HG03571 (cell line): Measurements from ENCODE around the gene KATNB1.
"Not testable (repeated sequence)": the region's sequence is repeated elsewhere in the genome, so short reads cannot be mapped to it uniquely, and the experiment has no call there.

ENCODE experiments used
- ATAC-seq: cut with Tn5 transposase; IDR thresholded peaks from one replicate; pipeline ENCODE4 v1.9.1; 2021; ENCODE audit not compliant: unreplicated experiment

KATNB1 gene

DNA sequence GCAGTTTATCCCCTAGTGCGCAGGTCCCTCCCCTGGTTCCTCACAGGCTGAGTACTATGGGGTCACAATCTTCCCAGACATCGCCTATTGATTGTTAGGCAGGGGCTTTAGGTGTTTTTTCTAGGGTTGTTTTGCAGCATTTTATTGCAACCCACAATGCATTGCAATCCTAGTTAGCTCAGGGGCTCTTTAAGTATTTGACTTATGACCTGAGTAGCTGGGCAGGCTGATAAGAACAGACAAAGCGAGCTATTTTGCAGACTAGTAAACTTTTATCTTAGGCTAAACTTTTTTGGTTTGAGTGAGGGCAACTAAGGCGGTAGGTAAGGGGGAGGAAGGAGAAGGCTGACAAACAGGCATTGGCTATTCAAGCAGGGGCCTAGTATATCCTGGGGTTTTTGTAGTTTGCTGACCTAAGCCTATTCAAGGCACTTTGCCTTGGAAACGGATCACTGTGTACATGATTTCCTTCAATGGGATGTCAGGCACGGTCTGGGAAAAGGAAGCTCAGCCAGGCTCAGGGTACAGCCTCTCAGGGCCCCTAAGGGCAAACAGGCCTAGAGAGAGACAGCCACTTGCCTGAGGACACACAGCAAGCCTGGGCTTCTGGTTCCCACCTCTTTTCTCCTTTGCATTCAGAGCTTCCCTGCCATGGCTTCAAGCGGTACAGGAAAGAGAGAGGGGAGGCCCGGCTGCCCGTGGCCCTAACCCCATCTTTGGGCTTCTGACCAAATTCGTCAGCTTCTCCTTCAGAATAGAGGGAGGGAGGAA lies 34.6 kb upstream of the KATNB1 start:
- no peak for ATAC-seq

DNA sequence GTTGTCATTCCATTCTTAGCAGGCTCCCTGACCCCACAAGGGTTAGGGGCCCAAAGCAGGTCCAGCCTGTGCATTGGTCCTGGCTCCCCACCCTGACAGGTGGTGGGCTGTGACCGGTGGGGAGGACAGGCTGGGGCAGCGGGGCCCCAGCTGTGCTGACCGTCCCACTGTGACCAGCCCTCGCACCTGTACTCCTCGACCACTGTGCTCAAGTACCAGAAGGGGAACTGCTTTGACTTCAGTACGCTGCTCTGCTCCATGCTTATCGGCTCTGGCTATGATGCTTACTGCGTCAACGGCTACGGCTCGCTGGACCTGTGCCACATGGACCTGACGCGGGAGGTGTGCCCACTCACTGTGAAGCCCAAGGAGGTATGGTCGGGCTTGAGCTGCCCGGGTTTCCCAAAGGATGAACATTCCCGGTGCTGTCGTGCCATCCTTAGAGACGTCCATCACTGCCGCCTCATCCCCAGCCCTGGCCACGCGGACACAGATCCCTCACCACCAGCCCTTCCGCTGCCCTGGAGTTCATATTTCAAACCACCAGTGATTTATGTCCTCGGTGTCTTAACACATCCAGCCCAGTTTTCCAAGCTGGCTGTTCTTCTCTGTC lies 33.7 kb upstream of the KATNB1 start:
- no peak for ATAC-seq

DNA sequence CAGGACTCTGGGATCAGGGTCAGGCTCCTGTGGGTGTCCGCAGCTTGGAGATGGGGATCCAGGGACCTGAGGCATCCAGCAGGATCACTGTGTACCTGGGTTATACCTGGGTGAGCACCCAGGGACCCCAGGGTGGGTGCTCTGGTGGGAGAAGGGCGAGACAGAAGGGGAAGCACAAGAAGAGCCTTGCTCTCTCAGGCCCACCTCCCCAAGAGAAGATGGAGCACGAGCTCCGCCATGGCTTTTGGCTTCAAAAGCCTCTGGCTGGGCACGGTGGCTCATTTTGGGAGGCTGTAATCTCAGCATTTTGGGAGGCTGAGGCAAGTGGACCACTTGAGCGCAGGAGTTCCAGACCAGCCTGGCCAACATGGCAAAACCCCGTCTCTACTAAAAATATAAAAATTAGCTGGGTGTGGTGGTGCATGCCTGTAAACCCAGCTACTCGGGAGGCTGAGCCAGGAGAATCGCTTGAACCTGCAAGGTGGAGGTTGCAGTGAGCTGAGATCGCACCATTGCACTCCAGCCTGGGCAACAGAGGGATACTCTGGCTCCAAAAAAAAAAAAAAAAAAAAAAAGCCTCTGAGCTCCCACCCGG lies 32.1 kb upstream of the KATNB1 start:
- no peak for ATAC-seq

GRCh38 chr16:57704011-57704904 lies 31.3 kb upstream of the KATNB1 start:
- no peak for ATAC-seq

DNA sequence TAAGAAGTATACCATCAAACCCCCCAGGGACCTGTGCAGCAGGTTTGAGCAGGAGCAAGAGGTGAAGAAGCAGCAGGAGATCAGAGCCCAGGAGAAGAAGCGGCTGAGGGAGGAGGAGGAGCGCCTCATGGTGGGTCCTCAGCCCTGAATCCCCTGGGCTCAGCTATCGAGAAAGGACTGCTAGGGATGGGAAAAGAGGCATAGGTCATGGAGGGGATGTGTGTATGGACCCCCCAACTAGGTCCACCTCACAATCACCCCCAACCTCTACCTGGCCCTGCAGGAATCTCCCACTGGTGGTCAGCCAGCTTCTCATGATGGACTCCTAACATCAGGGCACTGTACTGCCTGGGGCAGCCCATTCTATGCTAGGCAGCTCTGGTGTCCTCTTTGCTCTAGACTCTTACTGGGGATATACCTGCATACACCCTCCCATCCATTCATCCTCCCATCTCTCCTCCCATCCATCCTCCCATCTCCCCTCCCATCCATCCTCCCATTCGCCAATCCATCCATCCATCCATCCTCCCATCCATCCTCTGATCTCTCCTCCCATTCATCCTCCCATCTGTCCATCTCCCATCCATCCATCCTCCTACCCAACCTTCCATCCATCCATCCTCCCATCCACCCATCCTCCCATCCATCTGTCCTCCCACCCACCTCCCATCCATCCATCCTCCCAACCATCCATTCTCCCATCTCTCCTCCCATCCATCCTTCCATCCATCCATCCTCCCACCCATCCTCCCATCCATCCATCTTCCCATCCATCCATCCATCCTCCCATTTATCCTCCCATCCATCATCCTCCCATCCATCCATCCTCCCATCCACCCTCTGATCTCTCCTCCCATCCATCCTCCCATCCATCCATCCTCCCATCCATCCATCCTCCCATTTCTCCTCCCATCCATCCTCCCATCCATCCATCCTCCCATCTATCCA lies 30.4 kb upstream of the KATNB1 start:
- ATAC-seq, result no peak

GRCh38 chr16:57706717-57707116 lies 28.9 kb upstream of the KATNB1 start:
- ATAC-seq, result no peak

- no peak for ATAC-seq
Measured at GRCh38 chr16:57707331-57707730, 28.2 kb upstream of the KATNB1 start.

DNA sequence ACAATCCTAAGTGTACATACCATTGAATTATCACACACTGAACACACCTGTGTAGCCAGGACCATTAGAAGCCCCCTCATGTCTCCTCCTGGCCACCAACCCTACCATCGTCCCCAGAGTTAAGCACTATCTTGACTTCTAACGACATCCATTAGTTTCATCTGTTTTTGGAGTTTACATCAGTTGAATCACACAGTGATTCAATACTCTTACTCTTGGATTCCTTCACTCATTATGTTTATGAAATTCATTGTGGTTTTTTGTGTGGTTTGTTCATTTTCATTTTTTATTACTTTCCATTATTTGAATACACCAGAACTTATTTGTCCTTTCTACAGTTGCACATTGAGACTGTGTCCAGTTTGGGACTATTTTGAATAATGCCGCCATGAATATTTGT lies 27.4 kb upstream of the KATNB1 start:
- ATAC-seq, result no peak

- ATAC-seq, result no peak
Measured at GRCh38 chr16:57709663-57710062, 25.9 kb upstream of the KATNB1 start.

DNA sequence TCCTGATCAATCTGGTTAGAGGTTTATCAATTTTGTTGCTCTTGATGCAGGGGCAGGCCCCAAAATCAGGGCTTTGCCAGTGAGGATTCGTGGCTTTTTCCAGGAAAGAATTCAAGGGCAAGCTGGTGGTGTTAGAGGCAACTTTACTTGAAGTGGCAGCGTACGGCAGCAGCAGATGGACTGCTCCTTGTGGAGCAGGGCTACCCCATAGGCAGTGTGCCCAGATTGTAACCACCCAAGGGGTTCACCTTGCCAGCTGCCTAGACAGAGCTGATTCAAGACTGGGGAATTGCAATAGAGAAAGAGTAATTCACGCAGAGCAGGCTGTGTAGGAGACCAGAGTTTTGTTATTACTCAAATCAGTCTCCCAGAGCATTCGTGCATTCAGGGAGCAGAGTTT lies 24.2 kb upstream of the KATNB1 start:
- ATAC-seq, result no peak

GRCh38 chr16:57711993-57712392 lies 23.6 kb upstream of the KATNB1 start:
- no peak for ATAC-seq

GRCh38 chr16:57712569-57712968 lies 23.0 kb upstream of the KATNB1 start:
- ATAC-seq, result not testable (repeated sequence)

GRCh38 chr16:57713596-57713995 lies 22.0 kb upstream of the KATNB1 start:
- ATAC-seq, result no peak

DNA sequence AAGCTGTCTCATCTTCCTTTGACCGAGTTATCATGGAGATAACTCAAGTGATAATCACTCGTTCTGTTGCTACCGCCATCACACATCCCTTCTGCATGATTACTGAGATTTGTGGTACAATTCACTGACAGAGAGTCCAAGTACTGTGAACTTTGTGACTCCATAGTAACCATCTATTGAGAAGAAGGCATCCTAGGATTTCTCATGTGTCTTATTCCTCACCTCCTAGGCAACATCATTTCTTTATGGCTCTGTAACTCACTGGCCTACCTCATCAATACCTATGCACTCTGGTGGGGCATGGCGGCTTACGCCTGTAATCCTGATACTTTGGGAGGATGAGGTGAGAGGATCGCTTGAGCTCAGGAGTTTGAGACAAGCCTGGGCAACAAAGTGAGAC lies 21.5 kb upstream of the KATNB1 start:
- no peak for ATAC-seq

DNA sequence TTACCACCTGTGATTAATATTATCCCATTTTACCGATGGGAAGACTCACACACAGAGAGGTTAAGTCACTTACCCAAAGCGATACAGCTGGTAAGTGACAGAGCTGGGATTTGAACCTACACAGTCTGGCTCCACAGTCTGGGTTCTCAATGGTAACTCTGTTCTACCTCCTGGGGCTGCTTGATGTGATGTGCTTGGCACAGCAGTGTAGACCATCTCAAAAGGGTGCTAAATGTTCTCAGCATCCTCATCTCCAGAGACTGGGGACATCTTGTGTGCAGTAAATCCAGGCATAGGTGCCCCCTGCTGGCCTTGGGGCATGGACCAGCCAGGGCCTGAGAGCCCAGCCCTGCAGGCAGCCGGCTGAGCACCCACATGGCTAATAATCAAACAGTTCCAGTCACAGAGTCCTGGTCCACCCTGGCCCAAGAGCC lies 15.4 kb upstream of the KATNB1 start:
- no peak for ATAC-seq

DNA sequence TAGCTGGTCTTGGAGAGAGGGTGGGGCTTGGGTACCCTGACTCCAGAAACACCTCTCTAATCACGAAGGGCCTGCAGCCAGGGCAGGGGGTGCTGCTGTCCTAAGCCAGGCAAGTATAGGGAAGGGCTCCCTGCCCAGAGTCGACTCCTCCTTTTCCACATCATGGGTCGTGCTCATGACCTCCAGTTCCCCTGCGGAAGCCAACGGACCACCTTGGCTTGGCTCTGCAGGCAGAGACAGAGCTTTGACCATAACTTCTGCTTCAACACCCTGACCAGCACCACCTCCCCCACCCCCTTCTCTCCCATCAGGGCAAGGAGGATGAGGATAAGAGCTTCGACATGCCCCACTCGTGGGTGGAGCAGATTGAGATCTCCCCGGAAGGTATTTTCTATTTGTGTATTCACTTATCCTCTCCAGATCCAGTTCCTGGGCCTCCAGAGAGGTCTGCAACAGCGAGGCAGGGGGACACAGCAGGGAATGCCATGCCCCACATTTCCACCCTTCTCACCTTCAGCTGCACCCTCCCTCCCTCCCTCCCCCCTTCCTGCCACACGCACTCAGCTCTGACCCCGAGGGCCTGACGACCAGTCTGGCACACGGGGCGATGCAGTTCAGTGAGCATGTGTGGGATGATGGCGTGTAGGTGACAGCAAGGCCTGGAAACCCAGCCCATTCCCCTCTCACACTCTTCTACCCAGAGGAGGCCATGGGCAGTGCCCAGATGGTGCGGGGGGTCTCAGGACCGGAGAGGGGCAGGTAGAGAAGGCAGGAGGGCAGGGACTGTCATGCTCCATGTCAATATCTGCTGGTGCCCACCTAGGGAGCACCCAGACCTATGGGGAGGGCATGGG lies 14.0 kb upstream of the KATNB1 start:
- no peak for ATAC-seq

- ATAC-seq, result no peak
Measured at GRCh38 chr16:57722210-57722499, 13.4 kb upstream of the KATNB1 start.

- no peak for ATAC-seq
Measured at GRCh38 chr16:57722651-57723050, 12.9 kb upstream of the KATNB1 start.

DNA sequence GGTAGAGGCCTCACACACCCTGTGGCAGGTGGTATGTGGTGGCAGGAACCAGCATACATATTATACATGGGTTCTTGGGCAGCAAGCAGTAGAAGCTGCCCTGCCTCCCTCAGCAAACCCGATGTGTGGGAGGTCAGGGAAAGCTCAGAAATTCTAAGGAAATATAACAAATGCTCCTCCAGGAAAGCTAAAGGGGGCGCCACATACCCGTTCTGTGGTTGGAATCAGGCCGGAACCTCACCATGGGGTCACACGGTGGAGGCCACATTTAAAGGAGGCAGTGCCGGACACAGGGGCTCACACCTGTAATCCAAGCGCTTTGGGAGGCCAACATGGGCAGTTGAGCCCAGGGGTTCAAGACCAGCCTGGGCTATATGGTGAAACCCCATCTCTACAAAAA lies 12.4 kb upstream of the KATNB1 start:
- no peak for ATAC-seq

GRCh38 chr16:57724531-57724930 lies 11.0 kb upstream of the KATNB1 start:
- no peak for ATAC-seq
